Activated CD4-positive, CD25-positive, alpha-beta regulatory T cell treated with anti-CD3 and anti-CD28 coated beads, Interleukin-2, amount 50 U/mL, for 16 hours (primary cell): ENCODE results near the gene LRRC32.
A peak's percentile ranks its signal among the peaks of the same experiment; 100 is the strongest.

ENCODE experiments used
- DNase-seq: peaks from one replicate; pipeline ENCODE4 v3.0.0-alpha.2; 2020; ENCODE audit warnings: low read depth, low spot score

Gene LRRC32

GRCh38 chr11:76682106-76682505, 11.6 kb upstream of the LRRC32 start:
- no peak for DNase-seq

DNA sequence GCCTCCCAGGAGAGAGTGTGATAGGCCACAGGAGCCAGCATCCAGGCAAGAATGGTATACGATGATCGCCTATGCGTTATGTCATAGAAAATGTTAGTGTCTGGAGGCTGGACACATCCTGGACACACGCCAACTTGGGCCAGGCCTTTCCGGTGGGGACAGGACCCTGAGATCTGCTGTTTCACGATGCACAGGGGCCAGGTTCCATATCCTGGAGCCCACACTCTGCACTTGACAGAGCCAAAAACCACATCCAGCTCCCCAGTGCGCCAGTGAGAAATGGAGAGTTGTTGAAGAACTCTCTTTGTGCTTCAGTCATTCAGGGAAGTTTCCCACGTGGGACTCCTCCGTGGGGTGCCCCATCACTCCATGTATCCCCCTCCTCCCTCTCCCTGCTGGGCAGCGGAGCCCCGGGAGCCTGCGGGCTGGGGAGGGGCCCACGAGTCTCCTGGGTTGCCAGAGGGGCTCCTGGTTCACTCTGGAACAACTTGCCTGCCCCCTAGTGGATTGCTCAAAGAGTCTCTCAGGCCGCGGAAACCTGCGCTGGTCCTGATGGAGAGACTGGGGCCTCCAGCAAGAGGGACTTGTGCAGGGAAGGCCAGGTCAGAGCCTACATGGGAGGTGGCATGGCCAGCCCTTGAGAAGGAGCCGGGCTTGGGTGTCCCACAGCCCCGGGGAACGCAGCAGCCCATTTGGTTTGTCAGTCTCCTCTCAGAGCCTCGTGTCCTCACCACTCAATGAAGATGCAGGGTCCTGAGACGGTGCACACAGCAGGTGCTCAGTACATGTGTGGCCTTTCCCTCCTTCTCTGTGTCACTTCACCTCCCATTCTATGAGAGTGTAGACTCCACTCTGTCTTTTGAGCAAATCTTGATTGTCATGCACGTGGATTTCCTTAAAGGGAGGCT, 10.2 kb upstream of the LRRC32 start:
- peak; percentile 41 for DNase-seq

DNA sequence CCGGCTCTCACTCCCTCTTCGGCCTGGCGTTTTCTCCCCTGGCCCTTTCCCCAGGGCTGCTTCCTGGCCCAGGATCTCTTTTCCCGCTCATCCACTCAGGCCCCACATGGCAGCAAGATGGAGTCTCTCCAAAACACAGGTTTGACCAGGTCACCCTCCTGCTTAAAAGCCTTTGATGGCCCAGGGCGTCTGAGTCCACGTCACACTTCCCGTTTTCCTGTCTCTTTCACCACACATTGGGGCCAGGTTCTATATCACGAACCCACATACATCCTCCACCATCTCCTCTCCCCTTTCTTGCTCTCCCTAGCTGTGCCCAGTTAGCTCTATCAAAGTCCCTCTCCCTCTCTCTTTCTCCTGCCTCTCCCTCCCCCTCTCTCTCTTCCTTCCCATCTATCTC, 7.8 kb upstream of the LRRC32 start:
- no peak for DNase-seq

DNA sequence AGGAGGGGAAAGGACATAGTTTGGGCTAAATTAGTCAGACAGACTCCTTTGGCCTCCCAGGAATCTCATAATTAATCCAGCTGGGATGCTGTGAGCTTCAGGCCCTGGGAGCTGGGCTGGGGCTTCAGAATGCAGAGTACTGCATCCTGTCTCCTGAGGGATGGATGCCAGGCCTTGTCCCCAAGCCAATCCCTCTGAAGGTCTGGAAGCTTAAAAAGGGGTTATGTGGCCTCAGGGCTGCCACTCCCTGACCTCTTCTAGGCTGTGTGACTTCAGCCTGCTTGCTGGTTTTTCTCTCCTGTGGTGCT, 6.9 kb upstream of the LRRC32 start:
- no peak for DNase-seq

GRCh38 chr11:76676636-76677457, 6.3 kb upstream of the LRRC32 start:
- DNase-seq = no peak

DNA sequence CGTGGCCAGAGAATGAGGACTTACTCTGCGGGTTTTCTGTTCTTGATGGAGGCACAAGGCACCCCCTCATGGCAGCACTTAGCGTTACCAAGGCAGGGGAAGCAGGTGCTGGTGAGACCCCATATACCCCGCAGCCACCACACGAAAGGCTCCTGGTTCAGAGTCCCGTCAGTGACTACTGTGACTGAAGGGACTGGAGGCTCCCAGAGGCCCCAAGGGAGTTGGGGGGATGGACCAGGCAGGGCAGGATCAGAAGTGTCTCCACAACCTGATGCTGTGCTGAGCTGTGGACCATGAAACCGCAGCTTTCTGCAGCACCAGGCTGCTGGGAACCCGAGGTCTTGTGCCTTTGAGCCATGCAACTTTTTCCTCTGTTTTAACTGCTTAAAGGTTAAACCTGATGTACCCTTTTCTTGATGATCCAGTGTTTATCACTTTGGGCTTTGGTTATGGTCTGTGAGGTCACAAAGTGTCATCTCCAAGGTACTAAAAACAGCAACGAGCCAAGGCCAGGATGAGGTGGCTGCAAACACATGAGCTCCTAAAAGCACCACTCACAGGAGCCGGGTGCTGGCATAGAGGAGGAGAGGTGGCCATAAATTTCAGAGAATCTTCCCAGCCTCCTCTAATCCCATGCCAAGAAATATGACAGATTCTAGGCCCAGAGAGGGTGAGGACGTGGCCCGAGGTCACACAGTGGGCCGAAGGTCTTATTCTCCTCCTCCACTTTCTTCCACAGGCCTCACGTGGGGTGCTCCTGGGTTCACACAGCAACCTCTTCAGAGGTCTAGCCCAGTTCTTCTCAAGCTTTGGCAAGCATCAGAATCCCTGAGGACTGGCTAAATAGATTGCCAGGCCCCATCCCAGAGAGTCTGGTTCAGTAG, 4.2 kb upstream of the LRRC32 start:
- DNase-seq = no peak

GRCh38 chr11:76673176-76674142, 2.9 kb upstream of the LRRC32 start:
- DNase-seq = no peak

DNA sequence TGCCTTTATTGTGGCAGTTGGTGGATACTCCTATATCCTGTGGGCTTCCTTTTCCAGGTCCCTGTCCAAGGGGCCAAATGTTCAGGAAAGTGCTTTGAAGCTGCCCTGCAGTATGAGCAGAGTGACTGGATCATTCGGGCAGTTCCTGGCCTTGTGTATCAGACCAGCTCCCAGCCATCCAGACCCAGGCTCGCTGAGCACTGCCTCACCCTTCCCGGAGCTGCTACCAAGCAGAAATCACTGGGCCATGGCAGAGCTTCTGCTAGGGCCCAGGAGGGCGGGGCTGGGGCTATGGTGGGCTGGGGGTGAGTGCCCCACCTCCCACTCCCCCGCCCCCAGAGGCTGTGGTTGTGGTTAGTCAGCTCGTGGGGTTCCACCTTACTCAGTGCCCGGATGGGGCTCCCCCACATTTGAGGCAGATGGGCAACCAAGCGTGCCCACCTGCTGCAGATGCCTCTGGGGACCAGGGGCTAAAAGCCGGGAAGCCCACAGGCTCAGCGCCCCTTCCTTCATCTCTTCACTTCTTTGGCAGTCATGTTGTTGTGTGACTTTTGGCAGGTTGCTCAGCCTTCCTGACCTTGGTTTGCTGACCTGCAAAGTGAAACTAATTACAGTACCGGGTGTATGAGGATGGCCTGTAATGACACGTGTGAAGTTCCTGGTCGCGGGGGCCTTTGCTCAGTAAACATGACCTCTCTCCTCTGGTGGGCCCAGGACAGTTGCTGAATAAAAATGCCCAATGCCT, 2.1 kb upstream of the LRRC32 start:
- no peak for DNase-seq

GRCh38 chr11:76671626-76672309, 1.2 kb upstream of the LRRC32 start:
- no peak for DNase-seq

- no peak for DNase-seq
These were observed 668 bp upstream of the LRRC32 start for GRCh38 chr11:76671237-76671592.

DNA sequence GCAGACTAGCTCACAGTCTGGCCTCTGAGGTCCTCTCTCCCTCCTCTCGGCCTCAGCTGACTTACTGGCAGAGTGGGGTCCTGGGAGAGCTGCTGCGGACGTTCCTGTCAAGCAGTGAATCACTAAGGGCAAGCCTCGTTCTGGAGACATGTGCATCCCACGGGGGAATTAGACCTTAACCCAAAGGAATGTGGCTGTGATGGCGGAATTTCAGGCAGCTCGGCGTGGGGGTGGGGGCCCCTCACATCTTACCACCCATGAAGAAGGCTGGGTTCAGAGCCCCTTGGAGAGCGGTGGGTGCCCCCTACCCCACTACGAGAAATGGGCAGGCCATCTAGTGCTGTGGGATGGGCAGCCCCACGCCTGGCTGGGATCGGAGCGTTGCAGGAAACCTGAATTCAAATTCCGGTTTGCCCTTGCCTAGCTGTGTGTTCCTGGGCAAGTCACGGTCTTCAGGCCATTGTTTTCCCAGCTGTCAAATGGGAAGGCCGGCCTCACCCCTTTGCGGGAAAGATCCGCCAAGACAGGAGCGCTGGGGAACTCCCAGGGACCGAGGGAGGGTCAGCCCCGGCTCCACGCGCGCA, 554 bp downstream of the LRRC32 start:
- no peak for DNase-seq

GRCh38 chr11:76668362-76669155, 2.0 kb downstream of the LRRC32 start:
- DNase-seq = no peak

DNA sequence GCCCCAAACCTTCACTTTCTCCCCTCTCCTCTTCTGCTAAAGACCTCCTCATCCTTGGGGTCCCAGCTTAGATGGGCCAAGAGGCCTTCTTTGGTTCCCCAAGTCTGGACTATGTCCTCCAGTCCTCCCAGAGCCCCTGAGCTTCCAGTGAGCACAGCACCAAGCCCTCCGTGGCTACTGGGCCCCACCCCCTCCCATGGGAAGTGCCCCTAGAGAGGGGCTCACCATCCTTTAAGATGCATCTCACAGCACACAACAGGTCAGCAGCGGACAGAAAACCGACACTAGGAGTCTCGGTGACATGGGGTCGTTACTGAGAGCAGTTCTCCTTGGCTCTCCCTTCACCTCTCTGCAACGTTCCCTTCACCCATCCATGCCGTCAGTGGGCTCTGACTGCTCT, 2.7 kb downstream of the LRRC32 start:
- DNase-seq = no peak

DNA sequence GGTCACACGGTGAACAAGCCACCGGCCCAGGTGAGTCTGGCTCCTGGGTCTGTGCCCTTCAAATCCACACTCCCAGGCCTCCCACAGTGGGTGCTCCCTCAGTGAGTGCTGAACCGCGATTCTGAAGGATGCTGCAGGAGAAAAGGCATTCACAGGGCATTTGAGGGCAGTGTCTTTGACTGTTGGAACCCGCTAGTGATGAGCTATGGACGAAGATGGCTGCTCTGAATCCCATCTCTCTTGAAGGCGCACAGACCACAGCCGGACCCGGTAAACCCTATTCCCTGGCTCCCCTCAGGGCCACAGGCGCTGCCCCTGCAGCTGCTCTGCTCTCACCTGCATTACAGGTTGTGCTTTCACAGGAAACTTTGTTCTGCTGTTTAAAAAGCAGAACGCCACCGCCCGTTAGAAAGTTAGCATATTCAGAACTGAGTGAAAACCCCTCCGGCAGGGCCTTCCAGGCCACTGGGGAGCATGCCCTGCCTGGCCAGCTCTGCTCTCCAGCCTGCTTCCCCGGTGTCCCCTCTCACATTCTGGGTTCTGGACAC, 3.2 kb downstream of the LRRC32 start:
- DNase-seq = no peak

DNA sequence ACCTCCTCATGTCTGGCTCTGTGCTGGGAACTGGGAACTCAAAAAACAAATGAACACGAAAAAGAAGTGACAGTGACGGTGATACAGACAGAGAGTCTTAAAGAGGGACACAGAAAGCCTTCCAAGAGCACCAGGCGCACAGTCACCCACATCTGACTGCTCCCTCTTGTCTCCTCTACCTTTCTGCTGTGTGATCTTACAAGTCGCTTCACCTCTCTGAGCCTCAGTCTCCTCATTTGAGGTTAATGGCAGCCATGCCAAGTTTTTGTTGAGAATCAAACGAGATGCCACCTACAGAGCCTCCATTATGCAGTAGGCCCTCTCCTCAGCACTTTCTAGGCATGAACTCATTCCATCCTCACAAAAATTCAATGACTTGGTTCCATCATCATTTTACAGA, 3.7 kb downstream of the LRRC32 start:
- no peak for DNase-seq

DNA sequence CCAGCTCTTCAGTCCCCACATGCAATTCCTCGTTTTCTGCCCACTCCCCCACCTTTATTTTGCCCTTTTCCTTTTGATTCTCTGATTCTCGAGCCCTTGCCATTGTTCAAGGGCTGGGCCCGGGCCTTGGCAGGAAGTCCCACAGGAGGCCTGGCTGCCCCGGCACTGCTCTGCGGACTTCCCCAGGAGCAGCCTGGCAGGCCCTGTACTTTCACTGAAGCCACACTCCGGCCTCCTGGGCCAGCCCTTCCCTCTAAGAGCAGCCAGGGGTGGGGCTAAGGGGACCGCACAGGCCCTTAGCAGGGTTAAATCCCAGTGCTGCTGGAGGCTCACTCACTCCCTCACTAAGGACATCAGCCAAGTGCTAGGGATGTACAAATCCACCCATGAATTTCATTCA, 4.1 kb downstream of the LRRC32 start:
- no peak for DNase-seq

DNA sequence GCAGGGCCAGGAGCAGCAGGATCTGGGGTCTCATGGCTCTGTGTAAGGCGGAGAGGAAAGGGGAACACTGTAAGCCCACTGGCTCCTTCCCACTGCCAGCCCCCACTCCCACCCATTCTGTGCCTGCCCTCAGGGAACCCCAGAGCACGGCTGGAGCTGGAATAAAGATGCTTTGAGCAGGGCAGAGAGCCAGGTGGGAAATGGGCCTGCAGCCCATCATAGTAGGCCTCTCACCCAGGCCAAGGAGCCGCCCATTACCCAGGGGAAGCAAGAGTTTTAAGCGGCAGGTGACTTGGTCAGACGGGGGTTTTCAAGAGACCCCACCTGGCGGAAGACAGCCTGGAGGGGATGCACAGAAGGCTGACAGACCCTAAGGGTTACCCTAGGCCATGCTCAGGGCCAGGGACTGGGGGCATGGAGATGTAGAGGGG, 4.6 kb downstream of the LRRC32 start:
- DNase-seq = no peak

- no peak for DNase-seq
These were observed 5.4 kb downstream of the LRRC32 start for GRCh38 chr11:76665172-76665571.
